Aorta (tissue), 5 donors: Measurements from ENCODE around the gene RGS10. TPM values are rescaled to one million over a fixed set of nuclear protein-coding genes. Genes with fewer than 3 reads are reported as not detected.

Experiments
- ATAC-seq: fragments of 200-7000 bp; cut with Tn5 transposase; one replicate; pipeline ENCODE4 v1.9.1; 2022; ENCODE audit warnings: moderate library complexity; ENCODE audit not compliant: low FRiP score
- DNase-seq, 2 donors: peaks; one replicate each; pipeline ENCODE4 v3.0.0-alpha.2; 2020
- H3K27ac ChIP-seq, 2 donors: one replicate each; pipeline ENCODE4 v1.5.1; 2013; ENCODE audit warnings: low read length in 2 of 2, mild to moderate bottlenecking in 2 of 2, moderate library complexity in 2 of 2, control low read depth in 1 of 2, inconsistent platforms in 1 of 2, low read depth in 1 of 2
- H3K27me3 ChIP-seq, 2 donors: one replicate each; pipeline ENCODE4 v1.6.1; 2013; ENCODE audit warnings: control low read depth in 1 of 2, low read length in 1 of 2, mild to moderate bottlenecking in 1 of 2, moderate library complexity in 1 of 2; ENCODE audit not compliant: insufficient read depth in 2 of 2, control insufficient read depth in 1 of 2
- H3K36me3 ChIP-seq, 2 donors: one replicate each; pipeline ENCODE4 v1.6.1; 2013; ENCODE audit warnings: control low read depth in 1 of 2, low read length in 1 of 2, mild to moderate bottlenecking in 1 of 2; ENCODE audit not compliant: insufficient read depth in 2 of 2, control insufficient read depth in 1 of 2
- H3K4me1 ChIP-seq, 2 donors: one replicate each; pipeline ENCODE4 v1.6.1; 2013; ENCODE audit warnings: low read length in 2 of 2, control low read depth in 1 of 2, mild to moderate bottlenecking in 1 of 2, moderate library complexity in 1 of 2; ENCODE audit not compliant: insufficient read depth in 2 of 2, control insufficient read depth in 1 of 2
- H3K4me3 ChIP-seq, 2 donors: one replicate each; pipeline ENCODE4 v1.5.1; 2013; ENCODE audit warnings: low read length in 2 of 2, control low read depth in 1 of 2, mild to moderate bottlenecking in 1 of 2
- H3K9me3 ChIP-seq: one replicate; pipeline ENCODE4 v1.6.1; 2013; ENCODE audit warnings: mild to moderate bottlenecking, low read length; ENCODE audit not compliant: control insufficient read depth
- WGBS, 2 donors: extraction: QIAGEN DNeasy Blood & Tissue Kit; methylation state at CpG; one replicate each; pipeline ENCODE4 v1.1.7; 2013; 5-methylcytosine and 5-hydroxymethylcytosine counted together
- intact Hi-C, 2 donors: fragments of 100-400 bp; cut with DNase I; formaldehyde crosslinking; loops; one replicate each; pipeline versions ENCODE4 v1.14.2 to v1.15.0; 2022
- polyA plus RNA-seq, 2 donors: library from polyadenylated mRNA; stranded (reverse); fragments of 200-250 nt; gene quantifications; one replicate each; pipeline ENCODE4 v1.2.3, GENCODE V29; 2013
- total RNA-seq, 2 donors: library from RNA; stranded (reverse); fragmentation: NEBNext Ultra II Directional; extraction: Animal tissue kit (Norgen Biotek cat#: 25700); gene quantifications; one replicate each; pipeline ENCODE4 v1.2.1, GENCODE V29; 2021
- donor health status: healthy with polysubstance abuse.
- donor health status: Bipolar disorder and iron deficiency.
- donor health status: DM: no; HTN: no; CAD: no.
- donor health status: DM: no; HTN: no; CAD: no.
- donor health status: DM: yes; HTN: yes; CAD: no.

The RGS10 gene
- total and polyA plus RNA-seq, 4 donors, result 14.4 to 76.1 (median 39.5) TPM

- ATAC-seq, result no peak
- no peaks in the 10 kb centered on the region for H3K27me3 ChIP-seq
- no peak overlapping the region for H3K4me3 ChIP-seq
- H3K9me3 ChIP-seq, result no peaks in the 10 kb centered on the region
- no peaks in the 10 kb centered on the region for H3K36me3 ChIP-seq
- intact Hi-C loops, result no loop called here
- 93 to 95% methylated on average over 10 of the region's 10 CpGs for WGBS, 2 donors
- DNase-seq, result no peak
- H3K27ac ChIP-seq, result no peak overlapping the region
- H3K4me1 ChIP-seq, result no peaks in the 10 kb centered on the region
Observed at GRCh38 chr10:119474606-119475005, 67.9 kb downstream of the RGS10 start.

GRCh38 chr10:119473771-119474170, 68.7 kb downstream of the RGS10 start:
- Histone ChIP-seq H3K27ac (no peak overlapping the region), H3K4me3 (no peak overlapping the region), H3K36me3 (no peaks in the 10 kb centered on the region), H3K27me3 (no peaks in the 10 kb centered on the region), H3K9me3 (no peaks in the 10 kb centered on the region), H3K4me1 (no peaks in the 10 kb centered on the region)
- WGBS, 2 donors, result 93 to 97% methylated on average over 4 of the region's 4 CpGs
- DNase-seq (no peak), ATAC-seq (no peak)
- intact Hi-C loops, result no loop called here

- 91 to 96% methylated on average over 3 of the region's 3 CpGs for WGBS, 2 donors
- Histone ChIP-seq H3K27ac (no peak overlapping the region), H3K4me1 (no peaks in the 10 kb centered on the region), H3K9me3 (no peaks in the 10 kb centered on the region), H3K27me3 (no peaks in the 10 kb centered on the region), H3K4me3 (no peak overlapping the region), H3K36me3 (no peaks in the 10 kb centered on the region)
- DNase-seq (no peak), ATAC-seq (no peak)
- intact Hi-C loops, result no loop called here
Observed at GRCh38 chr10:119470920-119471702, 71.4 kb downstream of the RGS10 start.

GRCh38 chr10:119469846-119470245, 72.7 kb downstream of the RGS10 start:
- ATAC-seq, result no peak
- no peaks in the 10 kb centered on the region for H3K27me3 ChIP-seq
- no peak overlapping the region for H3K4me3 ChIP-seq
- no peak overlapping the region for H3K27ac ChIP-seq
- H3K4me1 ChIP-seq, result no peaks in the 10 kb centered on the region
- no peaks in the 10 kb centered on the region for H3K9me3 ChIP-seq
- no peak for DNase-seq
- intact Hi-C loops, result no loop called here
- WGBS, 2 donors, result 5 to 7% methylated on average over 7 of the region's 7 CpGs
- no peaks in the 10 kb centered on the region for H3K36me3 ChIP-seq

GRCh38 chr10:119469325-119469707, 73.2 kb downstream of the RGS10 start:
- ATAC-seq, result no peak
- Histone ChIP-seq H3K36me3 (no peaks in the 10 kb centered on the region), H3K9me3 (no peaks in the 10 kb centered on the region), H3K27me3 (no peaks in the 10 kb centered on the region), H3K4me3 (no peak overlapping the region), H3K27ac (no peak overlapping the region), H3K4me1 (no peaks in the 10 kb centered on the region)
- intact Hi-C loops, result no loop called here
- 96% methylated on average over 8 of the region's 8 CpGs for WGBS, 2 donors
- DNase-seq, result no peak

GRCh38 chr10:119468542-119469324, 73.8 kb downstream of the RGS10 start:
- H3K27ac ChIP-seq, result no peak overlapping the region
- 81% methylated on average over 13 of the region's 13 CpGs for WGBS, 2 donors
- no peaks in the 10 kb centered on the region for H3K36me3 ChIP-seq
- ATAC-seq, result no peak
- DNase-seq, result no peak
- H3K27me3 ChIP-seq, result no peaks in the 10 kb centered on the region
- no peak overlapping the region for H3K4me3 ChIP-seq
- H3K9me3 ChIP-seq, result no peaks in the 10 kb centered on the region
- intact Hi-C loops, result no loop called here
- H3K4me1 ChIP-seq, result no peaks in the 10 kb centered on the region

- Histone ChIP-seq H3K9me3 (no peaks in the 10 kb centered on the region), H3K4me1 (no peaks in the 10 kb centered on the region), H3K4me3 (no peak overlapping the region), H3K27ac (no peak overlapping the region), H3K36me3 (no peaks in the 10 kb centered on the region), H3K27me3 (no peaks in the 10 kb centered on the region)
- ATAC-seq, result no peak
- DNase-seq, result no peak
- WGBS, 2 donors, result 82% methylated on average over 7 of the region's 7 CpGs
- intact Hi-C loops, result no loop called here
Observed at GRCh38 chr10:119466655-119467054, 75.9 kb downstream of the RGS10 start.

GRCh38 chr10:119466076-119466475, 76.4 kb downstream of the RGS10 start:
- Histone ChIP-seq H3K9me3 (no peaks in the 10 kb centered on the region), H3K36me3 (no peaks in the 10 kb centered on the region), H3K4me1 (no peaks in the 10 kb centered on the region), H3K4me3 (no peak overlapping the region), H3K27me3 (no peaks in the 10 kb centered on the region), H3K27ac (no peak overlapping the region)
- ATAC-seq (no peak), DNase-seq (no peak)
- 66 to 80% methylated on average over 10 of the region's 10 CpGs for WGBS, 2 donors
- intact Hi-C loops, result no loop called here

GRCh38 chr10:119465085-119465484, 77.4 kb downstream of the RGS10 start:
- no peaks in the 10 kb centered on the region for H3K27me3 ChIP-seq
- no peaks in the 10 kb centered on the region for H3K4me1 ChIP-seq
- no peak for DNase-seq
- H3K36me3 ChIP-seq, result no peaks in the 10 kb centered on the region
- intact Hi-C loops, result no loop called here
- H3K4me3 ChIP-seq, result no peak overlapping the region
- H3K27ac ChIP-seq, result no peak overlapping the region
- no peaks in the 10 kb centered on the region for H3K9me3 ChIP-seq
- no peak for ATAC-seq
- 82 to 95% methylated on average over 4 of the region's 4 CpGs for WGBS, 2 donors
